ENCODE results near the gene DNAH10.

DNAH10 gene

DNA sequence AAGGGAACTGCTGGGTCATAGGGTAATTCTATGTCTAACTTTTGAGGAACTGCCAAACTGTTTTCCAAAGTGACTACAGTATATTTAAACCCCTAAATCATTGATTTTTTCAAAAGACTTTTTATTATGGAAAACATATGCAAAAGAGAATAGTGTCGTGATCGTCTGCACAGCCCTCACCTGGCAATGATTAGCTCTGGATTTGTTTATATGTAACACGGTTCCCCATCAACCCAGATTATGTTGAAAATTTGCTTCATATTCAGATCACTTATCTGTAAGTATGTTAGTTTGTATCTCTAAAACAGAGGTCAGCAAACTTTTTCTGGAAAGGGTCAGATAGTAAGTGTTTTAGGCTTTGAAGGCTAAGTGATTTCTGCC, 157.9 kb downstream of the DNAH10 start (continued):
- no peak for TF ChIP-seq RBAK (tag by site-specific recombination; IDR thresholded peaks at IDR 0.05)

- H3K4me1 ChIP-seq (ENCODE audit: control insufficient read depth, insufficient read depth, low read length): no peaks in the 10 kb centered on the region
- no peak overlapping the region for H3K27ac ChIP-seq (ENCODE audit: extremely low read depth, low read depth, low read length)
- no peaks in the 10 kb centered on the region for H3K9me3 ChIP-seq (ENCODE audit: control insufficient read depth, insufficient read depth, low read depth, low read length)
- no peak for TF ChIP-seq ZNF366 (tag by site-specific recombination; conservative IDR thresholded peaks at IDR 0.05)
- TF ChIP-seq ZNF621 (tag by site-specific recombination; IDR thresholded peaks at IDR 0.05): no peak
- TF ChIP-seq ZNF274 (IDR thresholded peaks at IDR 0.05; ENCODE audit: low read length): no peak
- no peak for TF ChIP-seq ZNF274 (tag by site-specific recombination; IDR thresholded peaks at IDR 0.05; ENCODE audit: borderline replicate concordance)
- TF ChIP-seq ZNF548 (tag by site-specific recombination; IDR thresholded peaks at IDR 0.05): no peak
- TF ChIP-seq ZNF518A (tag by site-specific recombination; conservative IDR thresholded peaks at IDR 0.05; ENCODE audit: low read depth): no peak
- no peak overlapping the region for H3K4me3 ChIP-seq (ENCODE audit: low read depth, low read length)
- POLR2A ChIA-PET: no interaction called here
- H3K36me3 ChIP-seq (ENCODE audit: control insufficient read depth in 2 of 2, insufficient read depth in 1 of 2, low read length in 2 of 2): no peaks in the 10 kb centered on the region
- CTCF ChIA-PET: no interaction called here
Measured at GRCh38 chr12:123923038-123923437, 160.9 kb downstream of the DNAH10 start.

DNA sequence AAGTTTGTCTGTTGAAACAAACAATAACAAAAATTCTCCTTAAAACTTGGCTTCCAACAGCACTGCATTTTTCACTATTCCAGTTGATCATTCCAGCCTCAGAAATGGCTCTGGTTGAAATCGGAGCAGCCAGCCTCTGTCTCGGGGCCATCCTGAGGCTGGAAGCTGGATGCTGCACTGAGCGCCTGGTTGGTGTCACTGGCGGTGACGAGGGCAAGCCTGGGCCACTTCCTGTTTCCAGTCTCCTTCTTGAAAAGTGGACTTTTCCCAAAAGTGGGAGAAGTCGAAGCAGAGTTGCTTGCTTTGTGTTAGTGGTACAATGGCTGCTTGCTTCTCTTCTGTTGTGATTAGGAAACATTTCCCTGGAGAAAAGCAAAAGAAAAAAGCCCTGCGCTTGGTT, 161.8 kb downstream of the DNAH10 start:
- ChIA-PET POLR2A (no interaction called here), CTCF (interaction anchor here (0.6 kb wide), 1 partner anchor 712 kb away, joined by 3 read pairs; no protein-coding TSS in a partner anchor)
- TF ChIP-seq ZNF830 (tag by site-specific recombination; IDR thresholded peaks at IDR 0.05; ENCODE audit: low read depth) (no peak), ZNF624 (tag by site-specific recombination; IDR thresholded peaks at IDR 0.05) (no peak), TCF7L2 (IDR thresholded peaks at IDR 0.05; ENCODE audit: borderline replicate concordance, low read depth, low read length) (no peak), ZNF558 (tag by site-specific recombination; IDR thresholded peaks at IDR 0.05) (no peak), ZNF701 (tag by site-specific recombination; IDR thresholded peaks at IDR 0.05) (no peak), ZBTB21 (tag by site-specific recombination; IDR thresholded peaks at IDR 0.05) (no peak), EGR2 (tag by site-specific recombination; IDR thresholded peaks at IDR 0.05; ENCODE audit: low read depth) (no peak), ZNF184 (tag by site-specific recombination; IDR thresholded peaks at IDR 0.05) (no peak), ZNF223 (tag by site-specific recombination; IDR thresholded peaks at IDR 0.05) (no peak)
- TF ChIP-seq, protein P1, sequence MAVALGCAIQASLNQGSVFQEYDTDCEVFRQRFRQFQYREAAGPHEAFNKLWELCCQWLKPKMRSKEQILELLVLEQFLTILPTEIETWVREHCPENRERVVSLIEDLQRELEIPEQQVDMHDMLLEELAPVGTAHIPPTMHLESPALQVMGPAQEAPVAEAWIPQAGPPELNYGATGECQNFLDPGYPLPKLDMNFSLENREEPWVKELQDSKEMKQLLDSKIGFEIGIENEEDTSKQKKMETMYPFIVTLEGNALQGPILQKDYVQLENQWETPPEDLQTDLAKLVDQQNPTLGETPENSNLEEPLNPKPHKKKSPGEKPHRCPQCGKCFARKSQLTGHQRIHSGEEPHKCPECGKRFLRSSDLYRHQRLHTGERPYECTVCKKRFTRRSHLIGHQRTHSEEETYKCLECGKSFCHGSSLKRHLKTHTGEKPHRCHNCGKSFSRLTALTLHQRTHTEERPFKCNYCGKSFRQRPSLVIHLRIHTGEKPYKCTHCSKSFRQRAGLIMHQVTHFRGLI (tag by site-specific recombination; IDR thresholded peaks at IDR 0.05): no peak
- TF ChIP-seq, protein P2, sequence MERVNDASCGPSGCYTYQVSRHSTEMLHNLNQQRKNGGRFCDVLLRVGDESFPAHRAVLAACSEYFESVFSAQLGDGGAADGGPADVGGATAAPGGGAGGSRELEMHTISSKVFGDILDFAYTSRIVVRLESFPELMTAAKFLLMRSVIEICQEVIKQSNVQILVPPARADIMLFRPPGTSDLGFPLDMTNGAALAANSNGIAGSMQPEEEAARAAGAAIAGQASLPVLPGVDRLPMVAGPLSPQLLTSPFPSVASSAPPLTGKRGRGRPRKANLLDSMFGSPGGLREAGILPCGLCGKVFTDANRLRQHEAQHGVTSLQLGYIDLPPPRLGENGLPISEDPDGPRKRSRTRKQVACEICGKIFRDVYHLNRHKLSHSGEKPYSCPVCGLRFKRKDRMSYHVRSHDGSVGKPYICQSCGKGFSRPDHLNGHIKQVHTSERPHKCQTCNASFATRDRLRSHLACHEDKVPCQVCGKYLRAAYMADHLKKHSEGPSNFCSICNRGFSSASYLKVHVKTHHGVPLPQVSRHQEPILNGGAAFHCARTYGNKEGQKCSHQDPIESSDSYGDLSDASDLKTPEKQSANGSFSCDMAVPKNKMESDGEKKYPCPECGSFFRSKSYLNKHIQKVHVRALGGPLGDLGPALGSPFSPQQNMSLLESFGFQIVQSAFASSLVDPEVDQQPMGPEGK (tag by site-specific recombination; IDR thresholded peaks at IDR 0.05): no peak
- Histone ChIP-seq H3K4me1 (ENCODE audit: control insufficient read depth, insufficient read depth, low read length) (no peaks in the 10 kb centered on the region), H3K36me3 (ENCODE audit: control insufficient read depth in 2 of 2, insufficient read depth in 1 of 2, low read length in 2 of 2) (no peaks in the 10 kb centered on the region), H3K9me3 (ENCODE audit: control insufficient read depth, insufficient read depth, low read depth, low read length) (no peaks in the 10 kb centered on the region), H3K27ac (ENCODE audit: extremely low read depth, low read depth, low read length) (no peak overlapping the region), H3K4me3 (ENCODE audit: low read depth, low read length) (no peak overlapping the region)
